HepG2 (cell line): ENCODE measurements around the gene P2RX6. TPM values are rescaled to one million over a fixed set of nuclear protein-coding genes. Genes with fewer than 3 reads are reported as not detected.
A peak's percentile ranks its signal among the peaks of the same experiment; 100 is the strongest.

Source experiments
- CHD4 ChIP-seq: fragments of 200-600 bp; sonication (generic); IDR thresholded peaks from 2 replicates; pipeline ENCODE4 v1.7.0; 2017; ENCODE audit warnings: mild to moderate bottlenecking, low read length, borderline replicate concordance
- DMAP1 ChIP-seq: IDR thresholded peaks from 2 replicates; pipeline ENCODE4 v1.6.1; 2016
- FLYWCH1 ChIP-seq: sonication (generic); formaldehyde crosslinking; IDR thresholded peaks from 2 replicates; pipeline ENCODE4 v1.8.1; 2023; ENCODE audit warnings: mild to moderate bottlenecking, missing genetic modification reagents
- GTF3A ChIP-seq: sonication (generic); formaldehyde crosslinking; conservative IDR thresholded peaks from 2 replicates; pipeline ENCODE4 v1.4.0; 2020; ENCODE audit warnings: mild to moderate bottlenecking, missing genetic modification reagents
- NKX3-1 ChIP-seq: sonication (generic); formaldehyde crosslinking; IDR thresholded peaks from 2 replicates; pipeline ENCODE4 v1.5.0; 2020; ENCODE audit warnings: missing genetic modification reagents
- RARG ChIP-seq: sonication (generic); formaldehyde crosslinking; IDR thresholded peaks from 2 replicates; pipeline ENCODE4 v1.4.0; 2020; ENCODE audit warnings: low read depth, mild to moderate bottlenecking, missing genetic modification reagents
- ZC3H13 ChIP-seq: sonication (generic); formaldehyde crosslinking; IDR thresholded peaks from 2 replicates; pipeline ENCODE4 v1.8.1; 2023; ENCODE audit warnings: mild to moderate bottlenecking, missing genetic modification reagents, moderate library complexity
- ZFP36 ChIP-seq: fragments of 150-350 bp; IDR thresholded peaks from 2 replicates; pipeline ENCODE4 v1.6.1; 2018; ENCODE audit warnings: borderline replicate concordance, low read length, low read depth; ENCODE audit not compliant: partially characterized antibody
- ZFP37 ChIP-seq: sonication (generic); formaldehyde crosslinking; IDR thresholded peaks from 2 replicates; pipeline ENCODE4 v1.4.0; 2020; ENCODE audit warnings: missing genetic modification reagents, borderline replicate concordance
- ZIK1 ChIP-seq: sonication (generic); formaldehyde crosslinking; IDR thresholded peaks from 2 replicates; pipeline ENCODE4 v1.5.0; 2020; ENCODE audit warnings: mild to moderate bottlenecking, low read depth, missing genetic modification reagents, borderline replicate concordance
- ZNF143 ChIP-seq: sonication (generic); formaldehyde crosslinking; IDR thresholded peaks from 2 replicates; pipeline ENCODE4 v1.4.0; 2020; ENCODE audit warnings: missing genetic modification reagents
- ZNF180 ChIP-seq: sonication (generic); formaldehyde crosslinking; IDR thresholded peaks from 2 replicates; pipeline ENCODE4 v1.4.0; 2020; ENCODE audit warnings: low read depth, missing genetic modification reagents, borderline replicate concordance
- ZNF790 ChIP-seq: sonication (generic); formaldehyde crosslinking; IDR thresholded peaks from 2 replicates; pipeline ENCODE4 v1.8.0; 2022; ENCODE audit warnings: missing genetic modification reagents, mild to moderate bottlenecking, borderline replicate concordance
- ZSCAN30 ChIP-seq: sonication (generic); formaldehyde crosslinking; IDR thresholded peaks from 2 replicates; pipeline ENCODE4 v1.5.0; 2020; ENCODE audit warnings: mild to moderate bottlenecking, missing genetic modification reagents
- polyA plus RNA-seq, 8 experiments: library from polyadenylated mRNA; depleted of rRNA in 3 of 8; stranded (reverse) in 7 of 8; unstranded in 1 of 8; fragments of >200 nt; fragmentation: Illumina TruSeq in 4 of 8; extraction: Trizol in 4 of 8; gene quantifications; 2 replicates each; pipeline versions ENCODE4 v1.2.1 to v1.2.3, GENCODE V29; 2011 to 2016; ENCODE audit warnings: low read depth in 4 of 8, missing spikeins in 1 of 8, mixed read lengths in 1 of 8; ENCODE audit not compliant: insufficient read depth in 1 of 8
- total RNA-seq, 5 experiments: library from RNA; depleted of rRNA; stranded (reverse); fragments of >200 nt; fragmentation: Illumina TruSeq; extraction: Trizol; gene quantifications; 2 replicates each; pipeline ENCODE4 v1.2.3, GENCODE V29; 2016; ENCODE audit warnings: low read depth in 1 of 5
- TF ChIP-seq, protein P1 (sequence below): sonication (generic); formaldehyde crosslinking; IDR thresholded peaks from 2 replicates; pipeline ENCODE4 v1.4.0; 2020; ENCODE audit warnings: missing genetic modification reagents
- TF ChIP-seq, protein P2 (sequence below): sonication (generic); formaldehyde crosslinking; IDR thresholded peaks from 2 replicates; pipeline ENCODE4 v1.5.1; 2020; ENCODE audit warnings: mild to moderate bottlenecking, missing genetic modification reagents, borderline replicate concordance

The P2RX6 gene
- total and polyA plus RNA-seq, 2 of the 13 experiments (the other 11 are each of a cell fraction or from before 2014, with no cell fraction given) = 0.04 to 0.12 TPM

DNA sequence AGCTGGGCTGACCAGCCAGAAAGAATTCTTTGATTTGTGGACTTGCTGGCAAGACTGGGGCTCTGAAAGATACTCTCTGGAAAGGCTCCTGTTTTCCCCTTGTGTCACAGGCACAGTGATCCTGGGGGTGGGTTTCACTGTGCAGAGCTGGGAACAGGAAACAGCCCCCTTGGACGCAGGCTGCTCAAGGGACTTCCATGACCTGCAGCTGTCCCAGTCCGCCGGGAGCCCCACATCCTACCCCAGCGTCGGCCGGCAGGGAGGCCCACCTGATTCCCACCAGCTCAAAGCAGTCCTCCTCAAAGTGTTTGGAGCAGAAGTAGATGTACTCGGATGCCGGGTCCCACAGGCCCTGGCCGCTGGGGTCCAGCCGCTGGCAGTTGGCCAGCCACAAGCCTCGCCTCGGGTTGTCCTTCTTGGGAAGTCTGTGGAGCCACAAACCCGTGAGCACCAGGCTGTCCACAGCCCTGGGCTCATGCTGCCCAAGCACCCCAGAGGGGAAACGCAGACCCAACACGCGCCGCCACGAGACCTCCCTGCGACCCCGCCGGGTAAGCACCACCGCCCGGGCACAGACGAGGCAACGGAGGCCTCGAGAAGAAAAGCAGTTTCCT, 13.9 kb upstream of the P2RX6 start (continued):
- TF ChIP-seq ZNF180 (CRISPR knock-in tag) = 0 out of 2 replicates have a peak, but pooled peaks have one; percentile 20
- no peak for TF ChIP-seq ZFP37 (CRISPR knock-in tag)
- peak; percentile 88 for TF ChIP-seq ZSCAN30 (CRISPR knock-in tag)
- TF ChIP-seq DMAP1 (CRISPR knock-in tag) = no peak
- peak; percentile 67; the same call in 1 of the 2 replicates for TF ChIP-seq GTF3A
- TF ChIP-seq ZC3H13 = no peak
- no peak for TF ChIP-seq FLYWCH1 (CRISPR knock-in tag)
- TF ChIP-seq ZNF790 (CRISPR knock-in tag) = no peak
- TF ChIP-seq, protein P1, sequence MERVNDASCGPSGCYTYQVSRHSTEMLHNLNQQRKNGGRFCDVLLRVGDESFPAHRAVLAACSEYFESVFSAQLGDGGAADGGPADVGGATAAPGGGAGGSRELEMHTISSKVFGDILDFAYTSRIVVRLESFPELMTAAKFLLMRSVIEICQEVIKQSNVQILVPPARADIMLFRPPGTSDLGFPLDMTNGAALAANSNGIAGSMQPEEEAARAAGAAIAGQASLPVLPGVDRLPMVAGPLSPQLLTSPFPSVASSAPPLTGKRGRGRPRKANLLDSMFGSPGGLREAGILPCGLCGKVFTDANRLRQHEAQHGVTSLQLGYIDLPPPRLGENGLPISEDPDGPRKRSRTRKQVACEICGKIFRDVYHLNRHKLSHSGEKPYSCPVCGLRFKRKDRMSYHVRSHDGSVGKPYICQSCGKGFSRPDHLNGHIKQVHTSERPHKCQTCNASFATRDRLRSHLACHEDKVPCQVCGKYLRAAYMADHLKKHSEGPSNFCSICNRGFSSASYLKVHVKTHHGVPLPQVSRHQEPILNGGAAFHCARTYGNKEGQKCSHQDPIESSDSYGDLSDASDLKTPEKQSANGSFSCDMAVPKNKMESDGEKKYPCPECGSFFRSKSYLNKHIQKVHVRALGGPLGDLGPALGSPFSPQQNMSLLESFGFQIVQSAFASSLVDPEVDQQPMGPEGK (CRISPR knock-in tag) = no peak
- TF ChIP-seq, protein P2, sequence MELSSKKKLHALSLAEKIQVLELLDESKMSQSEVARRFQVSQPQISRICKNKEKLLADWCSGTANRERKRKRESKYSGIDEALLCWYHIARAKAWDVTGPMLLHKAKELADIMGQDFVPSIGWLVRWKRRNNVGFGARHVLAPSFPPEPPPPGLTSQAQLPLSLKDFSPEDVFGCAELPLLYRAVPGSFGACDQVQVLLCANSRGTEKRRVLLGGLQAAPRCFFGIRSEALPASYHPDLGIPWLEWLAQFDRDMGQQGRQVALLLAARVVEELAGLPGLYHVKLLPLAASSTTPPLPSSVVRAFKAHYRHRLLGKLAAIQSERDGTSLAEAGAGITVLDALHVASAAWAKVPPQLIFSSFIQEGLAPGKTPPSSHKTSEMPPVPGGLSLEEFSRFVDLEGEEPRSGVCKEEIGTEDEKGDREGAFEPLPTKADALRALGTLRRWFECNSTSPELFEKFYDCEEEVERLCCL (CRISPR knock-in tag) = no peak
- TF ChIP-seq NKX3-1 (CRISPR knock-in tag) = 0 out of 2 replicates have a peak, but pooled peaks have one; percentile 23
- TF ChIP-seq ZIK1 (CRISPR knock-in tag) = no peak
- TF ChIP-seq CHD4 = no peak
- TF ChIP-seq ZFP36 = no peak
- no peak for TF ChIP-seq ZNF143
- no peak for TF ChIP-seq RARG (CRISPR knock-in tag)
